Pons (tissue), 1 donor: ENCODE data around the gene CCDC81.
"Not testable (repeated sequence)": the region's sequence is repeated elsewhere in the genome, so short reads cannot be mapped to it uniquely, and the experiment has no call there.

Experiments
- DNase-seq: peaks from one replicate; pipeline ENCODE4 v3.0.0-alpha.2; 2016; ENCODE audit warnings: low spot score

Gene CCDC81

GRCh38 chr11:86374586-86374985 lies at the start of gene CCDC81:
CCDC81 (plus strand) TSS chr11:86374887; CDS start chr11:86375164, 277 bp downstream.
- no peak for DNase-seq

GRCh38 chr11:86335131-86335767 lies 39.4 kb upstream of the CCDC81 start:
- no peak for DNase-seq

- no peak for DNase-seq
Observed at GRCh38 chr11:86337227-86337626, 37.5 kb upstream of the CCDC81 start.

GRCh38 chr11:86341382-86341781 lies 33.3 kb upstream of the CCDC81 start:
- no peak for DNase-seq

- DNase-seq = no peak
Observed at GRCh38 chr11:86346513-86346912, 28.2 kb upstream of the CCDC81 start.

- no peak for DNase-seq
Observed at GRCh38 chr11:86355256-86355655, 19.4 kb upstream of the CCDC81 start.

- not testable (repeated sequence) for DNase-seq
Observed at GRCh38 chr11:86357412-86357811, 17.3 kb upstream of the CCDC81 start.

- DNase-seq = no peak
Observed at GRCh38 chr11:86358720-86359119, 16.0 kb upstream of the CCDC81 start.

- peak; percentile 25 for DNase-seq
Observed at GRCh38 chr11:86360775-86361395, 13.8 kb upstream of the CCDC81 start.

GRCh38 chr11:86363424-86363823 lies 11.3 kb upstream of the CCDC81 start:
- DNase-seq = no peak

- no peak for DNase-seq
Observed at GRCh38 chr11:86365546-86365945, 9.1 kb upstream of the CCDC81 start.

- no peak for DNase-seq
Observed at GRCh38 chr11:86369668-86370067, 5.0 kb upstream of the CCDC81 start.

- DNase-seq = no peak
Observed at GRCh38 chr11:86370171-86370570, 4.5 kb upstream of the CCDC81 start.

GRCh38 chr11:86370922-86371594 lies 3.6 kb upstream of the CCDC81 start:
- no peak for DNase-seq

- no peak for DNase-seq
Observed at GRCh38 chr11:86372041-86372440, 2.6 kb upstream of the CCDC81 start.

GRCh38 chr11:86372586-86372985 lies 2.1 kb upstream of the CCDC81 start:
- DNase-seq = no peak

- DNase-seq = no peak
Observed at GRCh38 chr11:86374069-86374468, 618 bp upstream of the CCDC81 start.

- DNase-seq = no peak
Observed at GRCh38 chr11:86377972-86378371, 3.3 kb downstream of the CCDC81 start.

GRCh38 chr11:86380295-86381059 lies 5.8 kb downstream of the CCDC81 start:
- no peak for DNase-seq

- no peak for DNase-seq
Observed at GRCh38 chr11:86383041-86383955, 8.6 kb downstream of the CCDC81 start.

GRCh38 chr11:86386283-86386682 lies 11.6 kb downstream of the CCDC81 start:
- DNase-seq = no peak

- no peak for DNase-seq
Observed at GRCh38 chr11:86386746-86387145, 12.1 kb downstream of the CCDC81 start.
